PFSK-1 (cell line): ENCODE measurements around the gene PCDHA11.

ENCODE experiments used
- POLR2AphosphoS5 ChIP-seq: IDR thresholded peaks from 2 replicates; pipeline ENCODE4 v1.6.1; 2012; ENCODE audit warnings: low read depth, mild to moderate bottlenecking, control low read depth, low read length, moderate library complexity
- REST ChIP-seq, 2 experiments: IDR thresholded peaks; 2 replicates each; pipeline versions ENCODE4 v1.6.1 to v1.8.0; 2011 to 2012; ENCODE audit warnings: low read depth in 2 of 2, low read length in 2 of 2, control low read depth in 1 of 2, inconsistent platforms in 1 of 2, mild to moderate bottlenecking in 1 of 2, moderate library complexity in 1 of 2; ENCODE audit not compliant: insufficient read depth in 1 of 2
- TAF1 ChIP-seq: IDR thresholded peaks from 2 replicates; pipeline ENCODE4 v1.6.1; 2012; ENCODE audit warnings: low read length, control low read depth, borderline replicate concordance; ENCODE audit not compliant: insufficient read depth

DNA sequence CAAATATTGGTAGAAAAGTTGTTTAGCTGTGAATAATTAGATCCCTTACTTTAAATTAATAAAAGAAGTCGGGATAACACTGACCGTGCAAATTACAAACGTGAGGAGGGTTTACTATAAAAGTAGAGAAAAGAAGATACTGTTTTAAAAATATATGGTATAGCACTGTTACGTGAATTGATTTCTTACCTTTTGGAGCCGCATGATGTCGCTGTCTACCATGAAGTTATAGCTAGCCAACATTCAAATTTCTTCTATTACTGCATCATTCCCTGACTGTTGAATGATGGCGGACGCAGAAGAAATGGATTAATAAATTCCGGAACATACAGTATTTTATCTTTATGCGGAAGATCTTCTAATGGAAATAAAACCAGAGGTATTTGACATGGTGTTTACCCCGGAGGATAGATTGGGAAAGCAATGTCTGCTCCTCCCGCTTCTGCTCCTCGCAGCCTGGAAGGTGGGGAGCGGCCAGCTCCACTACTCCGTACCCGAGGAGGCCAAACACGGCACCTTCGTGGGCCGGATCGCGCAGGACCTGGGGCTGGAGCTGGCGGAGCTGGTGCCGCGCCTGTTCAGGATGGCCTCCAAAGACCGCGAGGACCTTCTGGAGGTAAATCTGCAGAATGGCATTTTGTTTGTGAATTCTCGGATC is 40.9 kb upstream of the PCDHA11 start, which contains the start of gene PCDHA6:
- TF ChIP-seq TAF1 (no peak), REST (IDR thresholded peaks at IDR 0.05; ENCODE audit: insufficient read depth in 1 of 2, low read depth in 2 of 2, low read length in 2 of 2) (no peak), POLR2AphosphoS5 (no peak)
